HG03280 (cell line): ENCODE data around the gene LIF.
"Not testable (repeated sequence)": the region's sequence is repeated elsewhere in the genome, so short reads cannot be mapped to it uniquely, and the experiment has no call there.

Experiments used
- ATAC-seq: cut with Tn5 transposase; IDR thresholded peaks from one replicate; pipeline ENCODE4 v1.9.1; 2021; ENCODE audit warnings: mild to moderate bottlenecking, moderate library complexity; ENCODE audit not compliant: unreplicated experiment

Gene LIF

DNA sequence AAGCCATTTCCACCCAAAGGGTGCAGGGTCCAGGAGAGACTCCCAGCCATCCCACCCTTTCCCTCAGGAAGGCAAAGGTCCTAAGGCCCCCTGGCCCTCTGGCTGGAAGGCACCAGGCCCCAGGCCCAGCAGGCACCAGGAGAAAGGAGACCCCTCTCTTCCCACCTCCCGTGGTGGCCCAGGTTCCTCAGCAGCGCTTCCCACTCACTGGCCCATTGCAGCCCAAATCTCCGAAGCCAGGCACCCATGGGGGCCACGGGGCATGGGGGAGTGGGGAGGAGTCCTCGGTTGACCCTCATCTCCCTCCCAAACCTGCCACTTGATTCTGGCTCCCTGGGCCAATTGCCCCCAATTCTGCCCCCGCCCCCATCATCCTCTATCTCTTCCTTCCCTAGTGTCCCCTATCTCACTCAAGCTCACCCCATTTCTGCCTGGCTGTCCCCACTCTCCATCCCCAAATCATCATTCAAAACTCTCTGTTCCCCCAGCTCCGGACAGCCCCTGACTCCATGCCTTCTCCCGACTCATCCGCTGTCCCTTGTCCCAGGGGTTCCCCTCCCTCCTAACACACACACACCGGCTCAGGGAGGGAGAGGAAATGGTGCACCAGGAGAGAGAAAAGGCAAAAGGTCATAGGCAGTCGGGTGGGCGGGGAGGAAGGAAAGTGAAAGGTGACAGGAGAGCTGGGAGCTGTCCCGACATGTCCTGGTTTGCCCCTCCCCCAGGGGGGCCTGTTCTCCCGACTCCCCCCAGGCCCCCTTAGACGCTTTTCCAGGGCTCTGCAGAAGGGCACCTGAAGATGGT lies 1.2 kb downstream of the LIF start:
- no peak for ATAC-seq

DNA sequence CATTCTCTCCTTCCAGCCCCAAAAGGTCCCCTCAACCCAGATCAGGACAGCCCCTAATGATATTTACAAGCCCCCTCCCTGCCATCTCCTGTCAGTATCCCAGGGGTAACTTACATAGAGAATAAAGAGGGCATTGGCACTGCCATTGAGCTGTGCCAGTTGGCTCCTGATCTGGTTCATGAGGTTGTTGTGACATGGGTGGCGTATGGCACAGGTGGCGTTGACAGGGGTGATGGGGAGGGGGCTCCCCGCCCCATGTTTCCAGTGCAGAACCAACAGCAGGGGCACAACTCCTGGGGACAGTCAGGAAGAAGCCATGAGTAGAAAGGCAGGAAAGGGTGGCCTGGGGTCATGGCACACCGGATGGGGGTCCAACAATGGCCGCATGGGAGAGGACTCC lies 1.9 kb downstream of the LIF start:
- no peak for ATAC-seq

- no peak for ATAC-seq
Measured at GRCh38 chr22:30244066-30244465, 2.5 kb downstream of the LIF start.

DNA sequence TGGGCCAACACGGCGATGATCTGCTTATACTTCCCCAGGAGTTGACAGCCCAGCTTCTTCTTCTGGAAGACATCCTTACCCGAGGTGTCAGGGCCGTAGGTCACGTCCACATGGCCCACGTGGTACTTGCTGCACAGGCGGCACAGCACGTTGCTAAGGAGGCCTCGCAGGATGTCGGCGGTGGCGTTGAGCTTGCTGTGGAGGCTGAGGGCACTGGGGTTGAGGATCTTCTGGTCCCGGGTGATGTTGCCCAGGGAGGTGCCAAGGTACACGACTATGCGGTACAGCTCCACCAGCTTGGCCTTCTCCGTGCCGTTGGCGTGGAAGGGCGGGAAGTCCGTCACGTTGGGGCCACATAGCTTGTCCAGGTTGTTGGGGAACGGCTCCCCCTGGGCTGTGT lies 2.9 kb downstream of the LIF start:
- no peak for ATAC-seq

DNA sequence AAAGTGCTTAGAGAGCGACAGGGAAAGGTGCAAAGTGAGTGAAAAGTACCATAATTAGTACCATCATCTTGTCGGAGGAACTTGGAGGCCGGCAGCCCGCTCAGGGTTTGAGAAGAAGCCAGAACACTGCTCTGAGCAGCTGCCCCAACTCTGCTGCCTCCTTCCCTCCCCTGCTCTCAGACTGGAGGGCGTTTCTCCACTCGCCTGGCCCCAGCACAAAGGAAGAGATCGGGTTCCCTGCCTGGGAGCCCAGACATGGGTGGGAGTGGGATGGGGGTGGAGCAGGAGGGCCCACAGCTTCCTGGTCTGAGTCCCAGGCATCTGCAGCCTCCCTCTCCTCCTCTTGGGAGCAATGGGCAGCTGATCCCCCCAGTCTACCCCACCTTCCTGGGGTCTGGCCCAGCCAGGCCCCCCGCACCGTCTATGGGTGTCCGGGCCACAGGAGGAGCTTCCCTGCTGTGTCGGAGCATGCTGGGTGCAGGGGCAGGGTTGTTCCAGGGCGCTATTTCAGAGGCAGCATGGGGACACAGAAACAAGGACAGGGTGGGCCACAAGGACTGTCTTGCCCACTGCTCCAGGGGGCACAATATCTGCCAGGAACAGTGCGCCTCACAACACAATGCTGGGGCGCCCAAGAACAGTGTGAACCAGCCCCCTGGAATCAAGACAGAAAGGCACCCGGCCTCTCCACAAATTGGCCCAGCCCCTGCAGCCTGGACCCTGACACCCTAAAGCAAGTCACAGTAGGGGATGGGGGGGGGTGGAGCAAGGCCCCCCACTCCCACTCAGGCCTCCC lies 4.8 kb downstream of the LIF start:
- ATAC-seq = no peak

DNA sequence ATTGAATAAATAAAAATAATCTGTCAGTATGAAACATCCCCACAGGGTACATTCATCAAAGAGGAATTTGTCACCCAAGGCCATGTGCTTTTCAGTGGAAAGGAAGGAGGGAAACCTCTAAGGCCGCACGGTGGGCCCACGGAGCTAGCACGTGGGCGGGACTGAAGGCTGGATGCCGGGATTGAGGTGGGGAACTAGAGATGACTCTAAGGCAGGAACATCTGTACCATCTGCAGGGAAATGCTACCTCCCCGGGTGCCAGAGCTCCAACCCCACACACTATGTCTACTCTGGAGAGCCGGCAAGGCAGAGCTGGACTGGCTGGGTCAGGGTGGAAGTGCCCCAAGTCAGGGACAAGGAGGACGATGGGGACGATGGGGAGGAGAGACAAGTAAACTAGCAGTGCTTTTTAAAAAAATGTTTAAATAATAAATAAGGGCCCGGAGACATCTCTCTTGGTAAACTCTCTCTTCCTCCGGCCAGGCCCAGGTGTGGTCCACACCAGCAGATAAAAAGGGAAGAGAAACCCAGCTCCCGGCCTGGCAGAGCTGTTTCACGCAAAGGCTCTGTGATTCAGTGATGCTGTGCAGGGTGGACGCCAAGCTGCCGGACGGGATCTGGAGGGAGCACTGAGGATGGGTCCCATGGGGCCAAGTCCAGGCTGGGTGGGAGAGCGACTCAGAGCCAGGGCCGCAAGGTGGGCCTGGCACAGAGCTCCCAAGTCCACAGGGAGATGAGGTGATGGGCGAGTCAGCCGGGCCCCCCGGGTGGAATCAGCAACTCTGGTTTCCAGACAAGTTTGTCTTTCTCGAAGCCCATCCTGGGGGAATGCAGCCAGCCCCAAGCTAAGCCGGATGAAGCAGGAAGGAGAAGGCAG lies 5.8 kb downstream of the LIF start:
- no peak for ATAC-seq

GRCh38 chr22:30239488-30240405 lies 6.8 kb downstream of the LIF start:
- no peak for ATAC-seq

- ATAC-seq = no peak
Measured at GRCh38 chr22:30238661-30239487, 7.7 kb downstream of the LIF start.

GRCh38 chr22:30238136-30238535 lies 8.4 kb downstream of the LIF start:
- no peak for ATAC-seq

DNA sequence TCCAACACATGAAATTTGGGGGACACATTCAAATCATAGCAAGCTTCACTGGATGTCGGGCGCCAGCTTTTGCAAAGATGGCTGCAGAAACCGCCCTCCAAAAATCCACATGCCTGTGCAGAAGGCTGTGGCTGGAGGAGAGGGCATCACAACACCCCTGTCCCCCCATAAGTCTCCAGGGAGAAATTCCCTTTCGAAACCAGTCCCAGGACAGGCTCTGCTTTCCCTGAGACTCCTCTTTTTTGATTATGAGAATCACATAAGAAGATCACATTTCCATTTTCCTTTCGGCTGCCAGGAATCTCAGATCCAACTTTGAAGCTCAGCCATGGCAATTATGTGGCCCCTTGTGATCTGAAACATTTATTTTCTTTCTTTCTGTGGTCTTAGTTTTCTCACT lies 9.7 kb downstream of the LIF start:
- ATAC-seq = no peak

GRCh38 chr22:30235687-30236170 lies 10.8 kb downstream of the LIF start:
- no peak for ATAC-seq

GRCh38 chr22:30234786-30235470 lies 11.6 kb downstream of the LIF start:
- ATAC-seq = no peak

- ATAC-seq = not testable (repeated sequence)
Measured at GRCh38 chr22:30234325-30234724, 12.2 kb downstream of the LIF start.

- no peak for ATAC-seq
Measured at GRCh38 chr22:30233582-30233981, 13.0 kb downstream of the LIF start.

DNA sequence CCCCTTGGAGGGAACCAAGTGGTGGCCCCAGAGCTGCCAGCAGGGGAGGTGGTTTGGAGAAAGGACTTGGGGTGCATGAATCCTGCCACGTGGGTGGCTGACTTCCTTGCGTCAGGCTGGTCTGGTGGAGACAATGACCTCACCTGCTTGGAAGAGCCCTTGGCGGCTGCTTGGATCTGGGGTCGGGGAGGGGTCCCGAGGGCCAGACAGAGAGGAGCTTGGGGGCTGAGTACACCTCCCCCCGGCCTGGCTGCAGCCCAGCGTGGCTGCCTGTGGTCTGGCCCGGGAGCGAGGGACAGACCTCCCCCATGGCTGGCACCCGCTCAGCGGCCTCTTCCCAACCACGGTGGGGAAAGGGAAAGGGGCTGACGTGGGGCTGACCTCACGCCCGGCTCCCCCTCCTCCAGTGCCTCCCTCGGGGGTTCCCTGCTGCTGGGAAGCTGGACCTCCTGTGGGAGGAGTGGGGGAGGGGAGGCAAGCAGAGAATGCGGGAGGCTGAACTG lies 13.8 kb downstream of the LIF start:
- ATAC-seq = no peak

- no peak for ATAC-seq
Measured at GRCh38 chr22:30230787-30231461, 15.6 kb downstream of the LIF start.

DNA sequence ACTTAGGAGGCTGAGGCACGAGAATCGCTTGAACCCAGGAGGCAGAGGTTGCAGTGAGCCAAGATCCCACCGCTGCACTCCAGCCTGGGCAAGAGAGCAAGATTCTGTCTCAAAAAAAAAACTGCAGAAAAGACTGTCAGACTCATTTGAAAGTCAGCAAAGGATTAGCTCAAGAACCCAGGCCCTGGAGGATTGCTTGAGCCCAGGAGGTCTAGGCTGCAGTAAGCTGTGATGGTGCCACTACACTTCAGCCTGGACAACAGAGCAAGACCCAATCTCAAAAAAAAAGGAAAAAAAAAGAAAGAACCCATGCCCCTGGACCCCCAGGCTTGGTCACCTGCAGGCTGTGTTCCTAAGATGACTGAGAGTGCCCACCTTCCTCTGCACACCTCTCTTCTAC lies 16.2 kb downstream of the LIF start:
- no peak for ATAC-seq
